ENCODE measurements around the gene SREK1IP1.

Gene SREK1IP1

GRCh38 chr5:64768358-64769312 lies at the start of gene SREK1IP1, which contains the start of gene CWC27:
Gene SREK1IP1 (minus strand): TSS chr5:64768691. CDS start chr5:64768517, 174 bp downstream.
Gene CWC27 (plus strand): TSS chr5:64768930. CDS start chr5:64769147, 217 bp downstream.
- DNase-seq: peak; percentile 76

GRCh38 chr5:64818245-64818644 lies 49.8 kb upstream of the SREK1IP1 start:
- DNase-seq: no peak

- DNase-seq: no peak
Measured at GRCh38 chr5:64814073-64814472, 45.6 kb upstream of the SREK1IP1 start.

- DNase-seq: no peak
Measured at GRCh38 chr5:64811050-64811640, 42.7 kb upstream of the SREK1IP1 start.

- no peak for DNase-seq
Measured at GRCh38 chr5:64807520-64807919, 39.0 kb upstream of the SREK1IP1 start.

- DNase-seq: no peak
Measured at GRCh38 chr5:64806537-64806936, 38.0 kb upstream of the SREK1IP1 start.

- DNase-seq: no peak
Measured at GRCh38 chr5:64800926-64801325, 32.4 kb upstream of the SREK1IP1 start.

GRCh38 chr5:64796301-64796700 lies 27.8 kb upstream of the SREK1IP1 start:
- DNase-seq: no peak

- DNase-seq: no peak
Measured at GRCh38 chr5:64794053-64794770, 25.7 kb upstream of the SREK1IP1 start.

- no peak for DNase-seq
Measured at GRCh38 chr5:64792469-64792868, 24.0 kb upstream of the SREK1IP1 start.

- DNase-seq: no peak
Measured at GRCh38 chr5:64790210-64790609, 21.7 kb upstream of the SREK1IP1 start.

- DNase-seq: no peak
Measured at GRCh38 chr5:64789457-64789856, 21.0 kb upstream of the SREK1IP1 start.

- no peak for DNase-seq
Measured at GRCh38 chr5:64788156-64788555, 19.7 kb upstream of the SREK1IP1 start.

- DNase-seq: no peak
Measured at GRCh38 chr5:64786372-64786771, 17.9 kb upstream of the SREK1IP1 start.

GRCh38 chr5:64784451-64785025 lies 16.0 kb upstream of the SREK1IP1 start:
- DNase-seq: peak; percentile 61

GRCh38 chr5:64775291-64775690 lies 6.8 kb upstream of the SREK1IP1 start:
- no peak for DNase-seq

GRCh38 chr5:64773533-64773932 lies 5.0 kb upstream of the SREK1IP1 start:
- no peak for DNase-seq

- DNase-seq: no peak
Measured at GRCh38 chr5:64771736-64772135, 3.2 kb upstream of the SREK1IP1 start.

- DNase-seq: no peak
Measured at GRCh38 chr5:64769855-64770254, 1.4 kb upstream of the SREK1IP1 start.

- DNase-seq: no peak
Measured at GRCh38 chr5:64767959-64768357, 533 bp downstream of the SREK1IP1 start.

GRCh38 chr5:64766941-64767340 lies 1.6 kb downstream of the SREK1IP1 start:
- DNase-seq: no peak

- DNase-seq: no peak
Measured at GRCh38 chr5:64765804-64766504, 2.5 kb downstream of the SREK1IP1 start.
